Upper lobe of left lung (tissue), 6 donors: ENCODE measurements around the gene TRMT1. TPM values are rescaled to one million over a fixed set of nuclear protein-coding genes. Genes with fewer than 3 reads are reported as not detected.

Source experiments
- ATAC-seq, 2 donors: fragments of 200-7000 bp; cut with Tn5 transposase; one replicate each; pipeline ENCODE4 v1.9.1; 2022; ENCODE audit warnings: mild to moderate bottlenecking in 2 of 2, moderate library complexity in 2 of 2; ENCODE audit not compliant: low FRiP score in 2 of 2
- DNase-seq, 2 donors: peaks; one replicate each; pipeline ENCODE4 v3.0.0-alpha.2; 2019 to 2020
- H3K27ac ChIP-seq, 4 donors: fragments of 200-600 bp; sonication (generic); one replicate each; pipeline ENCODE4 v1.5.1; 2016 to 2019
- H3K27me3 ChIP-seq, 4 donors: fragments of 200-600 bp; sonication (generic); one replicate each; pipeline ENCODE4 v1.5.1; 2017 to 2019
- H3K36me3 ChIP-seq, 4 donors: fragments of 200-600 bp; sonication (generic); one replicate each; pipeline ENCODE4 v1.5.1; 2016 to 2019
- H3K4me1 ChIP-seq, 4 donors: fragments of 200-600 bp; sonication (generic); one replicate each; pipeline ENCODE4 v1.5.1; 2018 to 2019
- H3K4me3 ChIP-seq, 4 donors: fragments of 200-600 bp; sonication (generic); one replicate each; pipeline ENCODE4 v1.5.1; 2017 to 2019; ENCODE audit warnings: mild to moderate bottlenecking in 2 of 4, moderate library complexity in 1 of 4
- H3K9me3 ChIP-seq, 4 donors: fragments of 200-600 bp; sonication (generic); one replicate each; pipeline ENCODE4 v1.5.1; 2018 to 2019
- CTCF ChIP-seq, 6 experiments: fragments of 450-650 bp in 4 of 6; fragments of 200-600 bp in 2 of 6; sonication (generic) in 2 of 6; IDR thresholded peaks; one replicate each; pipeline ENCODE4 v1.5.1; 2016 to 2019; ENCODE audit warnings: antibody characterized with exemption in 6 of 6
- EP300 ChIP-seq, 4 donors: sonication (generic); formaldehyde crosslinking; IDR thresholded peaks; one replicate each; pipeline ENCODE4 v1.5.1; 2017; ENCODE audit warnings: antibody characterized with exemption in 4 of 4, control low read depth in 2 of 4
- POLR2A ChIP-seq, 4 donors: fragments of 450-650 bp; IDR thresholded peaks; one replicate each; pipeline ENCODE4 v1.5.1; 2016 to 2017; ENCODE audit warnings: antibody characterized with exemption in 4 of 4, mild to moderate bottlenecking in 2 of 4
- POLR2AphosphoS5 ChIP-seq, 2 donors: sonication (generic); formaldehyde crosslinking; IDR thresholded peaks; one replicate each; pipeline ENCODE4 v1.5.1; 2017; ENCODE audit warnings: antibody characterized with exemption in 2 of 2
- WGBS, 2 donors: methylation state at CpG; one replicate each; pipeline ENCODE4 v1.1.5; 2017 to 2018; 5-methylcytosine and 5-hydroxymethylcytosine counted together
- total RNA-seq, 6 donors: library from RNA; depleted of rRNA in 4 of 6; stranded (reverse); fragments of >200 nt in 4 of 6; gene quantifications; one replicate each; pipeline versions ENCODE4 v1.1.0 to v1.2.1, GENCODE V29; 2016 to 2021
- donor health status: DM: no; HTN: no; CAD: no; lungs with moderate emphysema.
- donor health status: DM: no; HTN: yes; CAD: no; lungs with severe emphysema.

TRMT1 gene
- total RNA-seq, 6 donors from 2014 or later: 27.2 to 92.2 (median 33.1) TPM

GRCh38 chr19:13134626-13135025 lies 18.1 kb upstream of the TRMT1 start:
- no peak overlapping the region for H3K4me3 ChIP-seq
- H3K9me3 ChIP-seq: no peaks in the 10 kb centered on the region
- DNase-seq: peak in 1 of 2 donors; percentile 88
- H3K27me3 ChIP-seq: no peaks in the 10 kb centered on the region
- WGBS, 2 donors: 42 to 85% methylated on average over 2 to 3 of the region's 3 CpGs
- peak; percentile 45 to 94 for ATAC-seq
- peak overlapping the region; percentile 53 to 79 (median 65) for H3K27ac ChIP-seq
- H3K4me1 ChIP-seq: peaks cover 10 to 34% (median 23%) of the 10 kb centered on the region in 4 donors
- TF ChIP-seq CTCF (IDR thresholded peaks at IDR 0.05) (no peak), POLR2AphosphoS5 (IDR thresholded peaks at IDR 0.05) (peak; percentile 59 to 76), EP300 (IDR thresholded peaks at IDR 0.05) (peak in 3 of 4 donors; percentile 33 to 98 (median 83)), POLR2A (IDR thresholded peaks at IDR 0.05) (peak in 1 of 4 donors; percentile 28)
- H3K36me3 ChIP-seq: peaks cover 13 to 47% (median 41%) of the 10 kb centered on the region in 4 donors

DNA sequence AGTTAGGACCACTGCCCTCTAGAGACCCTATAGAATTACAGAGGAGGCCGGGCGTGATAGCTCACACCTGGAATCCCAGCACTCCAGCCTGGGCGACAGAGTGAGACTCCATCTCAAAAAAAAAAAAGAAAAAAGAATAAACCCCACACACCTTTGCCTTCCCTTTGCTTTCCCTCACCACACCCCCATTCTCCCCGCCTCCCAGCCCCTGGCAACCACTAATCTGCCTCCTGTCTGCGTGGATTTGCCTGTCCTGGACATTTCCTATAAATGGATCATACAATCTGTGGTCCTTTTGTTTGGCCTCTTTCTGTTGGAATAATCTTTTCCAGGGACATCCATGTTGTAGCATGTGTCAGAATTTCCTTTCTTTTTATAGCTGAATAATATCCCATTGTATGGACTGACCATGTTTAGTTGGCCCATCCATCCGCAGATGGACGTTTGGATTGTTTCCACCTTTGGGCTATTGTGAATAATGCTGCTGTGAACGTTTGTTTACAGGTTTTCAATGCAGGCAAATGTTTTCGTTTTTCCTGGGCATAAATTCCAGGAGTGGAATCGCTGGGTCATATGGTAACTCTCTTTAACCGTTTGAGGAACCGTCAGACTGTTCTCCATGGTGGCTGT lies 16.8 kb upstream of the TRMT1 start:
- DNase-seq: no peak
- 60 to 75% methylated on average over 12 of the region's 12 CpGs for WGBS, 2 donors
- TF ChIP-seq CTCF (IDR thresholded peaks at IDR 0.05): no peak
- TF ChIP-seq POLR2AphosphoS5 (IDR thresholded peaks at IDR 0.05): no peak
- no peak for TF ChIP-seq EP300 (IDR thresholded peaks at IDR 0.05)
- TF ChIP-seq POLR2A (IDR thresholded peaks at IDR 0.05): no peak
- no peak for ATAC-seq
- no peak overlapping the region for H3K4me3 ChIP-seq
- peaks cover 10 to 40% (median 24%) of the 10 kb centered on the region in 4 donors for H3K4me1 ChIP-seq
- no peaks in the 10 kb centered on the region for H3K27me3 ChIP-seq
- peaks cover 13 to 34% (median 32%) of the 10 kb centered on the region in 4 donors for H3K36me3 ChIP-seq
- no peaks in the 10 kb centered on the region for H3K9me3 ChIP-seq
- peak overlapping the region in 3 of 4 donors; percentile 59 to 68 (median 62) for H3K27ac ChIP-seq

GRCh38 chr19:13132471-13133180 lies 16.1 kb upstream of the TRMT1 start:
- Histone ChIP-seq H3K9me3 (no peaks in the 10 kb centered on the region), H3K4me1 (peaks cover 10 to 45% (median 28%) of the 10 kb centered on the region in 4 donors), H3K27ac (peak overlapping the region in 3 of 4 donors; percentile 59 to 68 (median 62)), H3K4me3 (no peak overlapping the region), H3K36me3 (peaks cover 5 to 27% (median 25%) of the 10 kb centered on the region in 4 donors), H3K27me3 (no peaks in the 10 kb centered on the region)
- DNase-seq (no peak), ATAC-seq (no peak)
- 61 to 73% methylated on average over 8 of the region's 8 CpGs for WGBS, 2 donors
- no peak for TF ChIP-seq CTCF (IDR thresholded peaks at IDR 0.05)
- TF ChIP-seq EP300 (IDR thresholded peaks at IDR 0.05): no peak
- no peak for TF ChIP-seq POLR2AphosphoS5 (IDR thresholded peaks at IDR 0.05)
- TF ChIP-seq POLR2A (IDR thresholded peaks at IDR 0.05): no peak

DNA sequence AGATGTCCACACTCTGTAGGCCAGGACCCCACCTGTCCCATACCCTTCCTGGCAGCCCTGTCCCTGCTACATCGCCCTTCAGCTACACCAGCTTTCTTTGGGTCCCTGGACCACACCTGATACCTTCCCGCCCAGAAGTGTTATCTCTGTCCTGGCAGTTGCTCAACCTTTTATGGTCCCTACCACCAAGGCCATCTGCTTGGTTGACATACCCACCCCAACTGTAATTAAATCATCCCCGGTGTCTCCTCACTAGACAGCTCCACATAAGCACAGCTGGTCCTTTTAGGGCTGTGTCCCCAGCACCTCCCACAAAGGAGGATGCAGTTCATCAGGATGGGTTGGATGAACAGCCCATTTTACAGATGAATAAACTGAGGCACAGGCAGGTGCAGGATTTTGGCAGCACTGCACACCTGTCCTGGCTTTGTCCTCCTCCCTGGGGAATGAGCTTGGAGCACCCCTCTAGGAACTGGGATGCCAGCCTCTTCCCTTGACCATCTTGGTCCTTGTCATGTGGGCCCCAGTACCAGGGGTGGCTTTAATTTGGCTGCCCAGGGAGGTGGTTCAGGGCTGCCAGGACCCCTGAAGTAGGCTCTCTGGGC lies 14.4 kb upstream of the TRMT1 start:
- no peak overlapping the region for H3K27ac ChIP-seq
- DNase-seq: no peak

More for the DNA sequence above, 14.4 kb upstream of the TRMT1 start:
- no peak overlapping the region for H3K4me3 ChIP-seq
- H3K36me3 ChIP-seq: peaks cover 2 to 20% (median 9%) of the 10 kb centered on the region in 4 donors
- no peaks in the 10 kb centered on the region for H3K27me3 ChIP-seq
- ATAC-seq: no peak
- H3K9me3 ChIP-seq: no peaks in the 10 kb centered on the region
- peaks cover 10 to 45% (median 25%) of the 10 kb centered on the region in 4 donors for H3K4me1 ChIP-seq
- TF ChIP-seq EP300 (IDR thresholded peaks at IDR 0.05): no peak
- TF ChIP-seq POLR2A (IDR thresholded peaks at IDR 0.05): no peak
- no peak for TF ChIP-seq CTCF (IDR thresholded peaks at IDR 0.05)
- TF ChIP-seq POLR2AphosphoS5 (IDR thresholded peaks at IDR 0.05): no peak
- WGBS, 2 donors: 98% methylated on average over 3 of the region's 3 CpGs
